Measurements from ENCODE around the gene ABI3BP. TPM values are rescaled to one million over a fixed set of nuclear protein-coding genes. Genes with fewer than 3 reads are reported as not detected.

ABI3BP gene
- total RNA-seq, 2 donors from 2014 or later, result 46.8 to 185 TPM

- Histone ChIP-seq H3K4me1 (ENCODE audit: control insufficient read depth in 1 of 2, low read depth in 2 of 2) (peaks cover 6 to 25% of the 10 kb centered on the region in 2 donors), H3K27me3 (replicated peaks; ENCODE audit: insufficient read depth) (no peaks in the 10 kb centered on the region), H3K4me3 (no peak overlapping the region), H3K9me3 (no peaks in the 10 kb centered on the region), H3K36me3 (no peaks in the 10 kb centered on the region), H3K27ac (no peak overlapping the region)
- no peak for DNase-seq (ENCODE audit: low spot score)
- TF ChIP-seq, protein P1, sequence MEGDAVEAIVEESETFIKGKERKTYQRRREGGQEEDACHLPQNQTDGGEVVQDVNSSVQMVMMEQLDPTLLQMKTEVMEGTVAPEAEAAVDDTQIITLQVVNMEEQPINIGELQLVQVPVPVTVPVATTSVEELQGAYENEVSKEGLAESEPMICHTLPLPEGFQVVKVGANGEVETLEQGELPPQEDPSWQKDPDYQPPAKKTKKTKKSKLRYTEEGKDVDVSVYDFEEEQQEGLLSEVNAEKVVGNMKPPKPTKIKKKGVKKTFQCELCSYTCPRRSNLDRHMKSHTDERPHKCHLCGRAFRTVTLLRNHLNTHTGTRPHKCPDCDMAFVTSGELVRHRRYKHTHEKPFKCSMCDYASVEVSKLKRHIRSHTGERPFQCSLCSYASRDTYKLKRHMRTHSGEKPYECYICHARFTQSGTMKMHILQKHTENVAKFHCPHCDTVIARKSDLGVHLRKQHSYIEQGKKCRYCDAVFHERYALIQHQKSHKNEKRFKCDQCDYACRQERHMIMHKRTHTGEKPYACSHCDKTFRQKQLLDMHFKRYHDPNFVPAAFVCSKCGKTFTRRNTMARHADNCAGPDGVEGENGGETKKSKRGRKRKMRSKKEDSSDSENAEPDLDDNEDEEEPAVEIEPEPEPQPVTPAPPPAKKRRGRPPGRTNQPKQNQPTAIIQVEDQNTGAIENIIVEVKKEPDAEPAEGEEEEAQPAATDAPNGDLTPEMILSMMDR (IDR thresholded peaks at IDR 0.05), result no peak
- no peak for ATAC-seq (ENCODE audit: insufficient number of reproducible peaks, low FRiP score, low read depth)
These were observed 118.0 kb downstream of the ABI3BP start for GRCh38 chr3:100875239-100875638.

DNA sequence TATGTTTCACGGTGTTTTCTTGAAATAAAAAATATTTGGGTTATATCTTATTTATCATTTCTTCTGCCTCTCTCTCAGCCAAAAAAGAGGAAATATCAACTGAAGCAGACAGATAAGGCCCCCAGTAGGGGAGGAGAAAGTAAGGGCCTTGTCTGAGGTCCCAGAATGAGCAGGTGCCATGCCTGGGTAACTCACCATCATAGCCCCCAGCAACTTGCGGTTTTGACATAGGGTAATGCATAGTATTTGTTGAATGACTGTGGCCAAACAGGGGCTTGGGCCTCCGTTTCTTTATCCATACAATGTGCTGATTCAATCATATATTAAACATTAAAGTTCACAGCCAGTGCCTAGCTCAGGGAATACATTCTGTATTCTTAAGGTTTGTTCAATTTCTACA, 119.6 kb downstream of the ABI3BP start:
- H3K9me3 ChIP-seq, result no peaks in the 10 kb centered on the region
- H3K27ac ChIP-seq, result no peak overlapping the region
- H3K4me1 ChIP-seq (ENCODE audit: control insufficient read depth in 1 of 2, low read depth in 2 of 2), result peaks cover 15 to 28% of the 10 kb centered on the region in 2 donors
- no peaks in the 10 kb centered on the region for H3K36me3 ChIP-seq
- no peak overlapping the region for H3K4me3 ChIP-seq
- ATAC-seq (ENCODE audit: insufficient number of reproducible peaks, low FRiP score, low read depth) (no peak), DNase-seq (ENCODE audit: low spot score) (no peak)
- TF ChIP-seq, protein P1 (IDR thresholded peaks at IDR 0.05), result no peak
- no peaks in the 10 kb centered on the region for H3K27me3 ChIP-seq (replicated peaks; ENCODE audit: insufficient read depth)

- no peaks in the 10 kb centered on the region for H3K9me3 ChIP-seq
- TF ChIP-seq, protein P1 (IDR thresholded peaks at IDR 0.05), result no peak
- H3K4me1 ChIP-seq (ENCODE audit: control insufficient read depth in 1 of 2, low read depth in 2 of 2), result peaks cover 15 to 37% of the 10 kb centered on the region in 2 donors
- no peaks in the 10 kb centered on the region for H3K27me3 ChIP-seq (replicated peaks; ENCODE audit: insufficient read depth)
- DNase-seq (ENCODE audit: low spot score) (no peak), ATAC-seq (ENCODE audit: insufficient number of reproducible peaks, low FRiP score, low read depth) (no peak)
- H3K4me3 ChIP-seq, result no peak overlapping the region
- H3K36me3 ChIP-seq, result no peaks in the 10 kb centered on the region
- H3K27ac ChIP-seq, result no peak overlapping the region
These were observed 121.9 kb downstream of the ABI3BP start for GRCh38 chr3:100871306-100871705.

DNA sequence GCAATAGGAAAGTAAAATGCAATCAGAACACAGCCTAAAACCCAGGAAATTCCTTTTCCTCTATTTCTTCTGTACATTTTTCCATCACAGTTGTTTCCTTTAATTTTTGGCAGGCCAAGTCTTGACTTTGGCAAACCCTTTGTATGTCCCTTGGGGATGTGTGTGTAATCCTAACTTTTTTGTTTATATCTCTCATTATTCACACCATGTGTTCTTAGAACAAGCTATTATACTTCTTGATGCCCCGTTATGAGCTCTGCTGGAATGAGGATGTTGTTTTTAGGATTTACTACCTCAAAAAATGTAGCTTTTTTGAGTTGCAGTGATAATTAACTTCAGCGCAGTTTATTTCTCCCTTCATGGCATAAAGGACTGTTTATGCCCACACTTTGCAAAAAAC, 123.4 kb downstream of the ABI3BP start:
- Histone ChIP-seq H3K9me3 (no peaks in the 10 kb centered on the region), H3K27ac (no peak overlapping the region), H3K27me3 (replicated peaks; ENCODE audit: insufficient read depth) (no peaks in the 10 kb centered on the region), H3K4me3 (no peak overlapping the region), H3K4me1 (ENCODE audit: control insufficient read depth in 1 of 2, low read depth in 2 of 2) (peaks cover 19 to 45% of the 10 kb centered on the region in 2 donors), H3K36me3 (no peaks in the 10 kb centered on the region)
- no peak for DNase-seq (ENCODE audit: low spot score)
- TF ChIP-seq, protein P1 (IDR thresholded peaks at IDR 0.05), result no peak
- no peak for ATAC-seq (ENCODE audit: insufficient number of reproducible peaks, low FRiP score, low read depth)

GRCh38 chr3:100868894-100869293, 124.3 kb downstream of the ABI3BP start:
- Histone ChIP-seq H3K27me3 (replicated peaks; ENCODE audit: insufficient read depth) (no peaks in the 10 kb centered on the region), H3K4me1 (ENCODE audit: control insufficient read depth in 1 of 2, low read depth in 2 of 2) (peaks cover 23 to 53% of the 10 kb centered on the region in 2 donors), H3K27ac (no peak overlapping the region), H3K36me3 (no peaks in the 10 kb centered on the region), H3K4me3 (no peak overlapping the region), H3K9me3 (no peaks in the 10 kb centered on the region)
- ATAC-seq (ENCODE audit: insufficient number of reproducible peaks, low FRiP score, low read depth) (no peak), DNase-seq (ENCODE audit: low spot score) (no peak)
- TF ChIP-seq, protein P1 (IDR thresholded peaks at IDR 0.05), result no peak
